HepG2 (cell line): Measurements from ENCODE around the gene RARA. TPM values are rescaled to one million over a fixed set of nuclear protein-coding genes. Genes with fewer than 3 reads are reported as not detected.

Source experiments
- ARNT2 ChIP-seq: sonication (generic); formaldehyde crosslinking; IDR thresholded peaks from 2 replicates; pipeline ENCODE4 v1.8.0; 2022; ENCODE audit warnings: mild to moderate bottlenecking, low read depth, missing genetic modification reagents, moderate library complexity
- GFI1 ChIP-seq: sonication (generic); formaldehyde crosslinking; IDR thresholded peaks from 2 replicates; pipeline ENCODE4 v1.5.0; 2020; ENCODE audit warnings: missing genetic modification reagents, mild to moderate bottlenecking, borderline replicate concordance
- GTF3A ChIP-seq: sonication (generic); formaldehyde crosslinking; conservative IDR thresholded peaks from 2 replicates; pipeline ENCODE4 v1.4.0; 2020; ENCODE audit warnings: mild to moderate bottlenecking, missing genetic modification reagents
- HIVEP1 ChIP-seq: sonication (generic); formaldehyde crosslinking; IDR thresholded peaks from 2 replicates; pipeline ENCODE4 v1.4.0; 2020; ENCODE audit warnings: mild to moderate bottlenecking, missing genetic modification reagents
- KMT2B ChIP-seq: IDR thresholded peaks from 2 replicates; pipeline ENCODE4 v1.6.1; 2016; ENCODE audit warnings: missing genetic modification reagents, missing compliant biosample characterization
- NRL ChIP-seq: sonication (generic); formaldehyde crosslinking; IDR thresholded peaks from 2 replicates; pipeline ENCODE4 v1.5.0; 2020; ENCODE audit warnings: missing genetic modification reagents, mild to moderate bottlenecking, moderate library complexity, borderline replicate concordance
- ZNF20 ChIP-seq: sonication (generic); formaldehyde crosslinking; IDR thresholded peaks from 2 replicates; pipeline ENCODE4 v1.4.0; 2020; ENCODE audit warnings: mild to moderate bottlenecking, moderate library complexity, missing genetic modification reagents
- ZNF563 ChIP-seq: sonication (generic); formaldehyde crosslinking; IDR thresholded peaks from 2 replicates; pipeline ENCODE4 v1.8.0; 2022; ENCODE audit warnings: mild to moderate bottlenecking, moderate library complexity, missing genetic modification reagents
- ZNF761 ChIP-seq: sonication (generic); formaldehyde crosslinking; conservative IDR thresholded peaks from 2 replicates; pipeline ENCODE4 v1.4.0; 2020; ENCODE audit warnings: mild to moderate bottlenecking, missing genetic modification reagents
- polyA plus RNA-seq, 8 experiments: library from polyadenylated mRNA; depleted of rRNA in 3 of 8; stranded (reverse) in 7 of 8; unstranded in 1 of 8; fragments of >200 nt; fragmentation: Illumina TruSeq in 4 of 8; extraction: Trizol in 4 of 8; gene quantifications; 2 replicates each; pipeline versions ENCODE4 v1.2.1 to v1.2.3, GENCODE V29; 2011 to 2016; ENCODE audit warnings: low read depth in 4 of 8, missing spikeins in 1 of 8, mixed read lengths in 1 of 8; ENCODE audit not compliant: insufficient read depth in 1 of 8
- total RNA-seq, 5 experiments: library from RNA; depleted of rRNA; stranded (reverse); fragments of >200 nt; fragmentation: Illumina TruSeq; extraction: Trizol; gene quantifications; 2 replicates each; pipeline ENCODE4 v1.2.3, GENCODE V29; 2016; ENCODE audit warnings: low read depth in 1 of 5
- TF ChIP-seq, protein P1 (sequence below): sonication (generic); formaldehyde crosslinking; IDR thresholded peaks from 2 replicates; pipeline ENCODE4 v1.5.1; 2020; ENCODE audit warnings: mild to moderate bottlenecking, missing genetic modification reagents
- TF ChIP-seq, protein P2 (sequence below): sonication (generic); formaldehyde crosslinking; IDR thresholded peaks from 2 replicates; pipeline ENCODE4 v1.5.0; 2020; ENCODE audit warnings: missing genetic modification reagents
- TF ChIP-seq, protein P3 (sequence below): sonication (generic); formaldehyde crosslinking; IDR thresholded peaks from 2 replicates; pipeline ENCODE4 v1.8.0; 2022; ENCODE audit warnings: missing genetic modification reagents, mild to moderate bottlenecking, moderate library complexity, borderline replicate concordance
- TF ChIP-seq, protein P4 (sequence below): sonication (generic); formaldehyde crosslinking; IDR thresholded peaks from 2 replicates; pipeline ENCODE4 v1.5.0; 2020; ENCODE audit warnings: mild to moderate bottlenecking, missing genetic modification reagents
- TF ChIP-seq, protein P5 (sequence below): sonication (generic); formaldehyde crosslinking; IDR thresholded peaks from 2 replicates; pipeline ENCODE4 v1.8.1; 2022; ENCODE audit warnings: low read depth, mild to moderate bottlenecking, missing genetic modification reagents

Gene RARA
- total and polyA plus RNA-seq, 2 of the 13 experiments (the other 11 are each of a cell fraction or from before 2014, with no cell fraction given), result 6.4 to 8.6 TPM

- TF ChIP-seq, protein P1, sequence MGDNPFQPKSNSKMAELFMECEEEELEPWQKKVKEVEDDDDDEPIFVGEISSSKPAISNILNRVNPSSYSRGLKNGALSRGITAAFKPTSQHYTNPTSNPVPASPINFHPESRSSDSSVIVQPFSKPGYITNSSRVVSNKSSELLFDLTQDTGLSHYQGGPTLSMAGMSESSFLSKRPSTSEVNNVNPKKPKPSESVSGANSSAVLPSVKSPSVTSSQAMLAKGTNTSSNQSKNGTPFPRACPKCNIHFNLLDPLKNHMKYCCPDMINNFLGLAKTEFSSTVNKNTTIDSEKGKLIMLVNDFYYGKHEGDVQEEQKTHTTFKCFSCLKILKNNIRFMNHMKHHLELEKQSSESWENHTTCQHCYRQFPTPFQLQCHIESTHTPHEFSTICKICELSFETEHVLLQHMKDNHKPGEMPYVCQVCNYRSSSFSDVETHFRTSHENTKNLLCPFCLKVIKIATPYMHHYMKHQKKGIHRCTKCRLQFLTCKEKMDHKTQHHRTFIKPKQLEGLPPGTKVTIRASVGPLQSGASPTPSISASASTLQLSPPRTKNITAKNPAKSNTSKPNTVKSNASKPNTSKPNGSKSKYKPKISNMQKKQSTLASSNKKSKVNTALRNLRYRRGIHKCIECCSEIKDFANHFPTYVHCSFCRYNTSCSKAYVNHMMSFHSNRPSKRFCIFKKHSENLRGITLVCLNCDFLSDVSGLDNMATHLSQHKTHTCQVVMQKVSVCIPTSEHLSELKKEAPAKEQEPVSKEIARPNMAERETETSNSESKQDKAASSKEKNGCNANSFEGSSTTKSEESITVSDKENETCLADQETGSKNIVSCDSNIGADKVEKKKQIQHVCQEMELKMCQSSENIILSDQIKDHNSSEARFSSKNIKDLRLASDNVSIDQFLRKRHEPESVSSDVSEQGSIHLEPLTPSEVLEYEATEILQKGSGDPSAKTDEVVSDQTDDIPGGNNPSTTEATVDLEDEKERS (CRISPR knock-in tag), result peak; percentile 58; the same call in 1 of the 2 replicates
- peak; percentile 24; the same call in 1 of the 2 replicates for TF ChIP-seq GFI1 (CRISPR knock-in tag)
- peak; percentile 88; the same call in 1 of the 2 replicates for TF ChIP-seq NRL (CRISPR knock-in tag)
- no peak for TF ChIP-seq ZNF20
- TF ChIP-seq, protein P2, sequence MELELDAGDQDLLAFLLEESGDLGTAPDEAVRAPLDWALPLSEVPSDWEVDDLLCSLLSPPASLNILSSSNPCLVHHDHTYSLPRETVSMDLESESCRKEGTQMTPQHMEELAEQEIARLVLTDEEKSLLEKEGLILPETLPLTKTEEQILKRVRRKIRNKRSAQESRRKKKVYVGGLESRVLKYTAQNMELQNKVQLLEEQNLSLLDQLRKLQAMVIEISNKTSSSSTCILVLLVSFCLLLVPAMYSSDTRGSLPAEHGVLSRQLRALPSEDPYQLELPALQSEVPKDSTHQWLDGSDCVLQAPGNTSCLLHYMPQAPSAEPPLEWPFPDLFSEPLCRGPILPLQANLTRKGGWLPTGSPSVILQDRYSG (CRISPR knock-in tag), result no peak
- TF ChIP-seq HIVEP1, result peak; percentile 99
- TF ChIP-seq ZNF761 (CRISPR knock-in tag), result peak; percentile 56; the same call in 1 of the 2 replicates
- TF ChIP-seq ARNT2 (CRISPR knock-in tag), result 0 out of 2 replicates have a peak, but pooled peaks have one; percentile 43
- TF ChIP-seq, protein P3, sequence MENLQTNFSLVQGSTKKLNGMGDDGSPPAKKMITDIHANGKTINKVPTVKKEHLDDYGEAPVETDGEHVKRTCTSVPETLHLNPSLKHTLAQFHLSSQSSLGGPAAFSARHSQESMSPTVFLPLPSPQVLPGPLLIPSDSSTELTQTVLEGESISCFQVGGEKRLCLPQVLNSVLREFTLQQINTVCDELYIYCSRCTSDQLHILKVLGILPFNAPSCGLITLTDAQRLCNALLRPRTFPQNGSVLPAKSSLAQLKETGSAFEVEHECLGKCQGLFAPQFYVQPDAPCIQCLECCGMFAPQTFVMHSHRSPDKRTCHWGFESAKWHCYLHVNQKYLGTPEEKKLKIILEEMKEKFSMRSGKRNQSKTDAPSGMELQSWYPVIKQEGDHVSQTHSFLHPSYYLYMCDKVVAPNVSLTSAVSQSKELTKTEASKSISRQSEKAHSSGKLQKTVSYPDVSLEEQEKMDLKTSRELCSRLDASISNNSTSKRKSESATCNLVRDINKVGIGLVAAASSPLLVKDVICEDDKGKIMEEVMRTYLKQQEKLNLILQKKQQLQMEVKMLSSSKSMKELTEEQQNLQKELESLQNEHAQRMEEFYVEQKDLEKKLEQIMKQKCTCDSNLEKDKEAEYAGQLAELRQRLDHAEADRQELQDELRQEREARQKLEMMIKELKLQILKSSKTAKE (CRISPR knock-in tag), result 0 out of 2 replicates have a peak, but pooled peaks have one; percentile 9
- peak; percentile 61; the same call in 1 of the 2 replicates for TF ChIP-seq KMT2B (CRISPR knock-in tag)
- peak; percentile 18; the same call in 1 of the 2 replicates for TF ChIP-seq ZNF563 (CRISPR knock-in tag)
- TF ChIP-seq, protein P4, sequence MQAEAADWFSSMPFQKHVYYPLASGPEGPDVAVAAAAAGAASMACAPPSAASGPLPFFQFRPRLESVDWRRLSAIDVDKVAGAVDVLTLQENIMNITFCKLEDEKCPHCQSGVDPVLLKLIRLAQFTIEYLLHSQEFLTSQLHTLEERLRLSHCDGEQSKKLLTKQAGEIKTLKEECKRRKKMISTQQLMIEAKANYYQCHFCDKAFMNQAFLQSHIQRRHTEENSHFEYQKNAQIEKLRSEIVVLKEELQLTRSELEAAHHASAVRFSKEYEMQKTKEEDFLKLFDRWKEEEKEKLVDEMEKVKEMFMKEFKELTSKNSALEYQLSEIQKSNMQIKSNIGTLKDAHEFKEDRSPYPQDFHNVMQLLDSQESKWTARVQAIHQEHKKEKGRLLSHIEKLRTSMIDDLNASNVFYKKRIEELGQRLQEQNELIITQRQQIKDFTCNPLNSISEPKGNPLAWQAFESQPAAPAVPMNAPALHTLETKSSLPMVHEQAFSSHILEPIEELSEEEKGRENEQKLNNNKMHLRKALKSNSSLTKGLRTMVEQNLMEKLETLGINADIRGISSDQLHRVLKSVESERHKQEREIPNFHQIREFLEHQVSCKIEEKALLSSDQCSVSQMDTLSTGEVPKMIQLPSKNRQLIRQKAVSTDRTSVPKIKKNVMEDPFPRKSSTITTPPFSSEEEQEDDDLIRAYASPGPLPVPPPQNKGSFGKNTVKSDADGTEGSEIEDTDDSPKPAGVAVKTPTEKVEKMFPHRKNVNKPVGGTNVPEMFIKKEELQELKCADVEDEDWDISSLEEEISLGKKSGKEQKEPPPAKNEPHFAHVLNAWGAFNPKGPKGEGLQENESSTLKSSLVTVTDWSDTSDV (CRISPR knock-in tag), result peak; percentile 12; the same call in 1 of the 2 replicates
- TF ChIP-seq GTF3A, result 0 out of 2 replicates have a peak, but pooled peaks have one; percentile 30
- TF ChIP-seq, protein P5, sequence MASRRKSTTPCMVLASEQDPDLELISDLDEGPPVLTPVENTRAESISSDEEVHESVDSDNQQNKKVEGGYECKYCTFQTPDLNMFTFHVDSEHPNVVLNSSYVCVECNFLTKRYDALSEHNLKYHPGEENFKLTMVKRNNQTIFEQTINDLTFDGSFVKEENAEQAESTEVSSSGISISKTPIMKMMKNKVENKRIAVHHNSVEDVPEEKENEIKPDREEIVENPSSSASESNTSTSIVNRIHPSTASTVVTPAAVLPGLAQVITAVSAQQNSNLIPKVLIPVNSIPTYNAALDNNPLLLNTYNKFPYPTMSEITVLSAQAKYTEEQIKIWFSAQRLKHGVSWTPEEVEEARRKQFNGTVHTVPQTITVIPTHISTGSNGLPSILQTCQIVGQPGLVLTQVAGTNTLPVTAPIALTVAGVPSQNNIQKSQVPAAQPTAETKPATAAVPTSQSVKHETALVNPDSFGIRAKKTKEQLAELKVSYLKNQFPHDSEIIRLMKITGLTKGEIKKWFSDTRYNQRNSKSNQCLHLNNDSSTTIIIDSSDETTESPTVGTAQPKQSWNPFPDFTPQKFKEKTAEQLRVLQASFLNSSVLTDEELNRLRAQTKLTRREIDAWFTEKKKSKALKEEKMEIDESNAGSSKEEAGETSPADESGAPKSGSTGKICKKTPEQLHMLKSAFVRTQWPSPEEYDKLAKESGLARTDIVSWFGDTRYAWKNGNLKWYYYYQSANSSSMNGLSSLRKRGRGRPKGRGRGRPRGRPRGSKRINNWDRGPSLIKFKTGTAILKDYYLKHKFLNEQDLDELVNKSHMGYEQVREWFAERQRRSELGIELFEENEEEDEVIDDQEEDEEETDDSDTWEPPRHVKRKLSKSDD (CRISPR knock-in tag), result peak; percentile 36; the same call in 1 of the 2 replicates
Measured at GRCh38 chr17:40309031-40309948, at the start of gene RARA (continued).
